ENCODE measurements around the gene CPXM1.

- TF ChIP-seq, protein P1, sequence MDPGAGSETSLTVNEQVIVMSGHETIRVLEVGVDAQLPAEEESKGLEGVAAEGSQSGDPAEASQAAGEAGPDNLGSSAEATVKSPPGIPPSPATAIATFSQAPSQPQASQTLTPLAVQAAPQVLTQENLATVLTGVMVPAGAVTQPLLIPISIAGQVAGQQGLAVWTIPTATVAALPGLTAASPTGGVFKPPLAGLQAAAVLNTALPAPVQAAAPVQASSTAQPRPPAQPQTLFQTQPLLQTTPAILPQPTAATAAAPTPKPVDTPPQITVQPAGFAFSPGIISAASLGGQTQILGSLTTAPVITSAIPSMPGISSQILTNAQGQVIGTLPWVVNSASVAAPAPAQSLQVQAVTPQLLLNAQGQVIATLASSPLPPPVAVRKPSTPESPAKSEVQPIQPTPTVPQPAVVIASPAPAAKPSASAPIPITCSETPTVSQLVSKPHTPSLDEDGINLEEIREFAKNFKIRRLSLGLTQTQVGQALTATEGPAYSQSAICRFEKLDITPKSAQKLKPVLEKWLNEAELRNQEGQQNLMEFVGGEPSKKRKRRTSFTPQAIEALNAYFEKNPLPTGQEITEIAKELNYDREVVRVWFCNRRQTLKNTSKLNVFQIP (CRISPR knock-in tag; IDR thresholded peaks at IDR 0.05; ENCODE audit: borderline replicate concordance, low read depth), result no peak
- TF ChIP-seq CSRNP3 (CRISPR knock-in tag; IDR thresholded peaks at IDR 0.05) (no peak), ZNF70 (CRISPR knock-in tag; IDR thresholded peaks at IDR 0.05) (no peak), TOX (CRISPR knock-in tag; IDR thresholded peaks at IDR 0.05; ENCODE audit: borderline replicate concordance) (no peak), PATZ1 (CRISPR knock-in tag; IDR thresholded peaks at IDR 0.05; ENCODE audit: borderline replicate concordance) (no peak), ZFP30 (CRISPR knock-in tag; IDR thresholded peaks at IDR 0.05) (no peak), RARB (CRISPR knock-in tag; IDR thresholded peaks at IDR 0.05) (no peak)
Observed at GRCh38 chr20:2809690-2810089, 9.3 kb upstream of the CPXM1 start.

All from SK-N-SH treated with all-trans-retinoic acid at 6 μM for 48 hours (cell line).